Vagina (tissue), 2 donors: ENCODE measurements around the gene ZNF101.

Experiments used
- CTCF ChIP-seq, 3 experiments: fragments of 450-650 bp in 2 of 3; fragments of 200-600 bp in 1 of 3; sonication (generic) in 1 of 3; IDR thresholded peaks; one replicate each; pipeline ENCODE4 v1.5.1; 2017 to 2019; ENCODE audit warnings: antibody characterized with exemption in 3 of 3, mild to moderate bottlenecking in 2 of 3, moderate library complexity in 2 of 3
- POLR2A ChIP-seq, 2 donors: fragments of 450-650 bp; IDR thresholded peaks; one replicate each; pipeline ENCODE4 v1.6.1; 2017; ENCODE audit warnings: antibody characterized with exemption in 2 of 2, mild to moderate bottlenecking in 2 of 2, moderate library complexity in 2 of 2
- POLR2AphosphoS5 ChIP-seq, 2 donors: sonication (generic); formaldehyde crosslinking; IDR thresholded peaks; one replicate each; pipeline ENCODE4 v1.9.0; 2017; ENCODE audit warnings: antibody characterized with exemption in 2 of 2, mild to moderate bottlenecking in 2 of 2, low read depth in 1 of 2; ENCODE audit not compliant: insufficient read depth in 1 of 2

GRCh38 chr19:19650331-19650730 is 18.3 kb upstream of the ZNF101 start:
- TF ChIP-seq CTCF (IDR thresholded peaks at IDR 0.05) (no peak), POLR2A (IDR thresholded peaks at IDR 0.05) (no peak), POLR2AphosphoS5 (IDR thresholded peaks at IDR 0.05; ENCODE audit: insufficient read depth in 1 of 2, low read depth in 1 of 2) (no peak)
